ENCODE results near the gene CLEC3B.

CLEC3B gene

DNA sequence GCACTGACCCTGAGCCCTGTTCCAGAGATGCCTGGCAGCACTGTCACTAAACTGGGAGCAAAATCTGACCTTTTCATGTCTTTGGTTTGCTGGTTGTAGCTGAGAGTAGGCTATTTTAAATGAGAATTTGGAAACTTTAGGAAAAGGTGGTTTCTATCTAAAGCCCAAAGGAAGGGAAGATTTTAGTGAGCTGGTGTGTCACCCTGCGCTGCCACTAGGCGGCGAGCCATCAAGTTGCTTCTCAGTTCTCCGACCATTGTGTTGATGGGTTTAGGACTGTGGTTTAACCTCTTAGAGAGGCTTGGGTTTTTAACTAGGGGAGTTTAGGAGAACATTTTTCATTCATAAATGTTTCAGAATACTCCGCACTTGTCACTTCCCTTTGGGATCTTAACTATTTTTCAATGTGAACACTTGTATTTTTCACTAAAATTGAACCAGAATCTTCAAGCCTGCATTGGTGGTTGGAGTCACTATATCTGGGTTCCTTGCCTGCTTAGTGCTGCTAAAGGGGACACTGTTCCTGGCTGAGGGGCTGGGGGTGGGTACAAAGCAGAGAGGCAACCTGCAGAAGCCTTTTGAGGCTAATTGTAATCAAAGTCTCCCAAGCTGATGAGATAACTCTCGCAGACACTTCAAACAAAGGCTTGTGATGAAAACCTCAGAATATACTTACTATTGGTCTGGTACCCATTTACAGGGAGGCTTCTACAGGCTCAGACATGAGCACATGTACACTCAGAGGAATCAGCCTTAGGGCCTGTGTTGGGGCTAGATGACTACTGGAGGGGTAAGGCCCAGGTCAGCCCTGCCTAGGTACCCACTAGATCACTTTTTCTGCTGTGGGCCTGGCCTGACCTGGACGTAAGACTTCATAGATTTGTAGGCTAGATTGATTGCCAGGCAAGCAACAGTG lies 33.3 kb upstream of the CLEC3B start:
- Histone ChIP-seq H2AFZ (ENCODE audit: low read length) (no peak overlapping the region), H3K79me1 (ENCODE audit: low read depth, low read length) (peaks cover 2% of the 10 kb centered on the region), H3K36me3 (replicated peaks in 1 of 2; ENCODE audit: control insufficient read depth in 2 of 2, insufficient read depth in 2 of 2, low read length in 2 of 2) (peaks cover 27 to 83% of the 10 kb centered on the region in 2 donors), H4K91ac (ENCODE audit: low read depth, low read length, poor library complexity) (no peak overlapping the region), H3K9me3 (replicated peaks in 1 of 2; ENCODE audit: control insufficient read depth in 2 of 2, insufficient read depth in 1 of 2, low read depth in 1 of 2, low read length in 2 of 2) (peaks cover 0 to 3% of the 10 kb centered on the region in 2 donors), H3K14ac (ENCODE audit: low read length) (no peak overlapping the region), H2BK15ac (ENCODE audit: low read length) (no peak overlapping the region), H3K23ac (ENCODE audit: low read depth, low read length, poor library complexity) (no peak overlapping the region), H3K9ac (ENCODE audit: low read depth, low read length, poor library complexity) (no peak overlapping the region), H2BK120ac (ENCODE audit: low read depth, low read length) (no peak overlapping the region), H3K4me1 (ENCODE audit: control insufficient read depth in 2 of 2, insufficient read depth in 1 of 2, low read depth in 1 of 2, low read length in 2 of 2) (peaks cover 3% of the 10 kb centered on the region in 2 donors), H3K18ac (ENCODE audit: low read length) (no peak overlapping the region), H2BK5ac (ENCODE audit: low read length) (no peak overlapping the region), H3K27ac (replicated peaks; ENCODE audit: low read length) (no peak overlapping the region), H2BK12ac (ENCODE audit: low read length) (no peak overlapping the region), H3K4ac (ENCODE audit: low read length) (no peak overlapping the region), H2AK5ac (ENCODE audit: low read depth, low read length) (no peak overlapping the region), H4K8ac (ENCODE audit: low read depth, low read length) (no peak overlapping the region), H3K27me3 (ENCODE audit: control insufficient read depth in 3 of 3, insufficient read depth in 3 of 3, low read depth in 1 of 3, low read length in 3 of 3) (no peaks in the 10 kb centered on the region), H3K4me3 (ENCODE audit: low read length in 2 of 2) (no peak overlapping the region), H3K4me2 (ENCODE audit: insufficient read depth, low read length, poor library complexity, severe bottlenecking) (no peak overlapping the region)
- DNase-seq (ENCODE audit: low spot score) = no peak
- WGBS, 2 donors (ENCODE audit: extremely low coverage in 2 of 2, insufficient read length in 2 of 2, insufficient replicate concordance in 1 of 2) = no CpG with 5 or more reads among the region's 7 CpGs

DNA sequence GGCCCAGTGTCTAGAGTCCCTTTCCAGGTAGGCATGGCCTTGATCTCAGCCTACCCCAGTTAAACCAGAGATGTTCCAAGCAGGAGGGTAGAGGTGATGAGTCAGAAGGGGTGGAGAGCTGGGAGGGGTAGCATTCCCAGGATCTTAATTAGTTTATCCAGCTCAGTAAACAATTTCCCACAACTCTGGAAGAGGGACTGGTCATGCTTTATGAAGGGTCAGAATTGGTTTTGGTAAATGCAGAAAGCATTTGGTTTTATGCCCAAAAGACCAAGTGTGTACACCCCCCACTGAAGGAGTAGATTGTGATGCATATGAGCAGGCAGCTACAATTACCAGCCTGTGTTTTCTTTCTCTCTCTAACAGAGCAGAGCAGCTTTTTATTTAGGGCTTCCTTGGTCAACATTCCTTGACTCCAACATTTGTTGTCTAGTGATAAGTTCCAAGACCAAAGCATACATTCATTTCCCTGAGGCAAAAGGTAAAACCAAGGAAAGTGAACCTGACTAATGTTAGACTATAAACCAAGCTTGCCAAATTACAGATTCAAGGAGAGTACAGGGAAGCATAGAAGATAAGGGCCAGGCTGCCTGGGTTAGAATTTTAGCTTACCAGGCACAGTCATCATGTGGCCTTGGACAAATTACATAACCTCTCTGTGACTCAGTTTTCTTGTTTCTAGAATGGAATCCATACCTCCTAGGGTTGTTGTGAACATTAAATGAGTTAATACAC lies 32.5 kb upstream of the CLEC3B start:
- H3K4me2 ChIP-seq (ENCODE audit: insufficient read depth, low read length, poor library complexity, severe bottlenecking) = no peak overlapping the region
- H2BK12ac ChIP-seq (ENCODE audit: low read length) = no peak overlapping the region
- DNase-seq (ENCODE audit: low spot score) = no peak
- peaks cover 29 to 91% of the 10 kb centered on the region in 2 donors for H3K36me3 ChIP-seq (replicated peaks in 1 of 2; ENCODE audit: control insufficient read depth in 2 of 2, insufficient read depth in 2 of 2, low read length in 2 of 2)
- H2AFZ ChIP-seq (ENCODE audit: low read length) = no peak overlapping the region
- no peak overlapping the region for H2BK120ac ChIP-seq (ENCODE audit: low read depth, low read length)
- H2BK15ac ChIP-seq (ENCODE audit: low read length) = no peak overlapping the region
- no peak overlapping the region for H3K27ac ChIP-seq (replicated peaks; ENCODE audit: low read length)
- H2AK5ac ChIP-seq (ENCODE audit: low read depth, low read length) = no peak overlapping the region
- H3K9me3 ChIP-seq (replicated peaks in 1 of 2; ENCODE audit: control insufficient read depth in 2 of 2, insufficient read depth in 1 of 2, low read depth in 1 of 2, low read length in 2 of 2) = peaks cover 0 to 3% of the 10 kb centered on the region in 2 donors
- H3K23ac ChIP-seq (ENCODE audit: low read depth, low read length, poor library complexity) = no peak overlapping the region
- H3K79me1 ChIP-seq (ENCODE audit: low read depth, low read length) = peaks cover 2% of the 10 kb centered on the region
- no peak overlapping the region for H3K18ac ChIP-seq (ENCODE audit: low read length)
- H3K4me3 ChIP-seq (ENCODE audit: low read length in 2 of 2) = no peak overlapping the region
- no peak overlapping the region for H3K14ac ChIP-seq (ENCODE audit: low read length)
- no peak overlapping the region for H3K9ac ChIP-seq (ENCODE audit: low read depth, low read length, poor library complexity)
- no peak overlapping the region for H4K91ac ChIP-seq (ENCODE audit: low read depth, low read length, poor library complexity)
- H3K4me1 ChIP-seq (ENCODE audit: control insufficient read depth in 2 of 2, insufficient read depth in 1 of 2, low read depth in 1 of 2, low read length in 2 of 2) = peaks cover 3% of the 10 kb centered on the region in 2 donors
- H3K4ac ChIP-seq (ENCODE audit: low read length) = no peak overlapping the region
- no peak overlapping the region for H2BK5ac ChIP-seq (ENCODE audit: low read length)
- H4K8ac ChIP-seq (ENCODE audit: low read depth, low read length) = no peak overlapping the region
- H3K27me3 ChIP-seq (ENCODE audit: control insufficient read depth in 3 of 3, insufficient read depth in 3 of 3, low read depth in 1 of 3, low read length in 3 of 3) = no peaks in the 10 kb centered on the region

DNA sequence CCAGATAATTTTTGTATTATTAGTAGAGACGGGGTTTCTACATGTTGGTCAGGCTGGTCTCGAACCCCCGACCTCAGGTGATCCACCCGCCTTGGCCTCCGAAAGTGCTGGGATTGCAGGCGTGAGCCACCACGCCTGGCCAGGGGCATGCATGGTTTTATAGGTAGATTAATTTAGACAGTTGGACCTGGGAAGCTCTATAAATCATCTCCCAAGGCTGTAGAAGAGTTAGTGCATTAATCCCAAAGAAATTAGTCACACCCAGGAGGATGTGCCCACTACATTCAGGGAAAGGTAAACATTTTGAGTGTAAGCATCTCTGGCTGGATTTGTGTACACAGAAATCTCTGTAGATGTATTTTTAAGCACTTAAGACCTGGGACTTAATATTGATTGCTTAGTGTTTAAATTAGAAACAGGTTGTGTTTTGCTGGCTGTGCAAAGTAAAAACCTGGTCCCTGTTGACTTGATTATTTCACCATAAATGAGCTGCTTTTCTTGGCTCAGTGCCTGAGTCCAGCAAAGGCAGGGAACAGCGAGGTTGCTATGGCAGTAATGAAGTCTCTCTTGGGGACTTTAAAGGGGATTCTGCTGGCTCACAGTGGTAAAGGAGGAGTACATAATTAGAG lies 30.8 kb upstream of the CLEC3B start:
- H3K9me3 ChIP-seq (replicated peaks in 1 of 2; ENCODE audit: control insufficient read depth in 2 of 2, insufficient read depth in 1 of 2, low read depth in 1 of 2, low read length in 2 of 2) = peaks cover 0 to 3% of the 10 kb centered on the region in 2 donors
- WGBS, 2 donors (ENCODE audit: extremely low coverage in 2 of 2, insufficient read length in 2 of 2, insufficient replicate concordance in 1 of 2) = no CpG with 5 or more reads among the region's 8 CpGs
- no peak overlapping the region for H2BK5ac ChIP-seq (ENCODE audit: low read length)
- no peak overlapping the region for H2AK5ac ChIP-seq (ENCODE audit: low read depth, low read length)
- no peak overlapping the region for H3K27ac ChIP-seq (replicated peaks; ENCODE audit: low read length)
- no peak overlapping the region for H3K14ac ChIP-seq (ENCODE audit: low read length)
- no peak overlapping the region for H4K91ac ChIP-seq (ENCODE audit: low read depth, low read length, poor library complexity)
- H3K9ac ChIP-seq (ENCODE audit: low read depth, low read length, poor library complexity) = no peak overlapping the region
- no peak overlapping the region for H2BK12ac ChIP-seq (ENCODE audit: low read length)
- H4K8ac ChIP-seq (ENCODE audit: low read depth, low read length) = no peak overlapping the region
- H2BK15ac ChIP-seq (ENCODE audit: low read length) = no peak overlapping the region
- no peak overlapping the region for H3K4me3 ChIP-seq (ENCODE audit: low read length in 2 of 2)
- peaks cover 24 to 91% of the 10 kb centered on the region in 2 donors for H3K36me3 ChIP-seq (replicated peaks in 1 of 2; ENCODE audit: control insufficient read depth in 2 of 2, insufficient read depth in 2 of 2, low read length in 2 of 2)
- DNase-seq (ENCODE audit: low spot score) = no peak
- H3K4me1 ChIP-seq (ENCODE audit: control insufficient read depth in 2 of 2, insufficient read depth in 1 of 2, low read depth in 1 of 2, low read length in 2 of 2) = peaks cover 3% of the 10 kb centered on the region in 2 donors
- H3K27me3 ChIP-seq (ENCODE audit: control insufficient read depth in 3 of 3, insufficient read depth in 3 of 3, low read depth in 1 of 3, low read length in 3 of 3) = no peaks in the 10 kb centered on the region
- peaks cover 2% of the 10 kb centered on the region for H3K79me1 ChIP-seq (ENCODE audit: low read depth, low read length)
- H3K4ac ChIP-seq (ENCODE audit: low read length) = no peak overlapping the region
- H3K18ac ChIP-seq (ENCODE audit: low read length) = no peak overlapping the region
- H3K23ac ChIP-seq (ENCODE audit: low read depth, low read length, poor library complexity) = no peak overlapping the region
- H2AFZ ChIP-seq (ENCODE audit: low read length) = no peak overlapping the region
- H3K4me2 ChIP-seq (ENCODE audit: insufficient read depth, low read length, poor library complexity, severe bottlenecking) = no peak overlapping the region
- no peak overlapping the region for H2BK120ac ChIP-seq (ENCODE audit: low read depth, low read length)

DNA sequence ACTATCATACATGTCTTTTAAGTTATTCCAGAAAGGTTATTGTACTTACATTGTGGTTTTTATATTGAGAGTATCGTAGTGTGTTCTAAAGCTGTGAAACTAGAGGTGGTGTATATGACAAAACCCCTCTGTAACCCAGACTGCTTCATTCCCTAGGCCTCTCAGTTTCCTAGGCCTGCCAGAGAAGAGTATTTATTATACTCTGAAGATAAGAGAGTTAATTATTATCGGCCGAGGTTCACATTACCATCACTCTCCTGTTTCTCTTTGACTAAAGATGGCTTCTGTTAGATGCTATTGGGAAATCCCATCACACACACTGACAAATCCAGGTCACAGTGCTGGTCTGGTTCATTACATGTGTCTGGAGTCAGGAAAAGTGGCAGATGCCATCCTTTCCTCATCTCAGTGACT lies 29.5 kb upstream of the CLEC3B start:
- H3K9me3 ChIP-seq (replicated peaks in 1 of 2; ENCODE audit: control insufficient read depth in 2 of 2, insufficient read depth in 1 of 2, low read depth in 1 of 2, low read length in 2 of 2) = peaks cover 0 to 3% of the 10 kb centered on the region in 2 donors
- peaks cover 3% of the 10 kb centered on the region in 2 donors for H3K4me1 ChIP-seq (ENCODE audit: control insufficient read depth in 2 of 2, insufficient read depth in 1 of 2, low read depth in 1 of 2, low read length in 2 of 2)
- DNase-seq (ENCODE audit: low spot score) = no peak
- no peak overlapping the region for H2BK12ac ChIP-seq (ENCODE audit: low read length)
- no peak overlapping the region for H3K23ac ChIP-seq (ENCODE audit: low read depth, low read length, poor library complexity)
- H3K14ac ChIP-seq (ENCODE audit: low read length) = no peak overlapping the region
- H2AK5ac ChIP-seq (ENCODE audit: low read depth, low read length) = no peak overlapping the region
- H2BK15ac ChIP-seq (ENCODE audit: low read length) = no peak overlapping the region
- H3K18ac ChIP-seq (ENCODE audit: low read length) = no peak overlapping the region
- H3K4ac ChIP-seq (ENCODE audit: low read length) = no peak overlapping the region
- no peak overlapping the region for H4K91ac ChIP-seq (ENCODE audit: low read depth, low read length, poor library complexity)
- no CpG with 5 or more reads among the region's 3 CpGs for WGBS, 2 donors (ENCODE audit: extremely low coverage in 2 of 2, insufficient read length in 2 of 2, insufficient replicate concordance in 1 of 2)
- no peak overlapping the region for H2AFZ ChIP-seq (ENCODE audit: low read length)
- H3K4me3 ChIP-seq (ENCODE audit: low read length in 2 of 2) = no peak overlapping the region
- H2BK120ac ChIP-seq (ENCODE audit: low read depth, low read length) = no peak overlapping the region
- no peak overlapping the region for H3K27ac ChIP-seq (replicated peaks; ENCODE audit: low read length)
- no peak overlapping the region for H4K8ac ChIP-seq (ENCODE audit: low read depth, low read length)
- no peak overlapping the region for H2BK5ac ChIP-seq (ENCODE audit: low read length)
- peaks cover 2% of the 10 kb centered on the region for H3K79me1 ChIP-seq (ENCODE audit: low read depth, low read length)
- no peaks in the 10 kb centered on the region for H3K27me3 ChIP-seq (ENCODE audit: control insufficient read depth in 3 of 3, insufficient read depth in 3 of 3, low read depth in 1 of 3, low read length in 3 of 3)
- no peak overlapping the region for H3K4me2 ChIP-seq (ENCODE audit: insufficient read depth, low read length, poor library complexity, severe bottlenecking)
- peaks cover 27 to 91% of the 10 kb centered on the region in 2 donors for H3K36me3 ChIP-seq (replicated peaks in 1 of 2; ENCODE audit: control insufficient read depth in 2 of 2, insufficient read depth in 2 of 2, low read length in 2 of 2)
- peak overlapping the region; percentile 22 for H3K9ac ChIP-seq (ENCODE audit: low read depth, low read length, poor library complexity)
